SK-N-SH treated with all-trans-retinoic acid at 6 μM for 48 hours (cell line): ENCODE data around the gene GEMIN2.

ENCODE experiments used
- ATAC-seq: fragments of 200-7000 bp; cut with Tn5 transposase; 3 replicates; pipeline ENCODE4 v1.9.1; 2020; ENCODE audit warnings: mild to moderate bottlenecking, moderate library complexity
- ARNTL ChIP-seq: fragments of 450-650 bp; formaldehyde crosslinking; IDR thresholded peaks from 2 replicates; pipeline ENCODE4 v1.5.0; 2020; ENCODE audit warnings: low read depth, mild to moderate bottlenecking, moderate library complexity, borderline replicate concordance
- BACH2 ChIP-seq: fragments of 250-450 bp; sonication (Bioruptor Pico); IDR thresholded peaks from 2 replicates; pipeline ENCODE4 v1.9.0; 2021; ENCODE audit warnings: mild to moderate bottlenecking, borderline replicate concordance
- CREB5 ChIP-seq: fragments of 250-450 bp; sonication (Bioruptor Pico); IDR thresholded peaks from 2 replicates; pipeline ENCODE4 v1.5.1; 2020; ENCODE audit warnings: low read depth, mild to moderate bottlenecking, moderate library complexity
- CSDC2 ChIP-seq: fragments of 250-450 bp; sonication (Bioruptor Pico); IDR thresholded peaks from 2 replicates; pipeline ENCODE4 v1.5.0; 2020; ENCODE audit warnings: mild to moderate bottlenecking, moderate library complexity
- ESRRG ChIP-seq: fragments of 250-450 bp; sonication (Bioruptor Pico); IDR thresholded peaks from 2 replicates; pipeline ENCODE4 v1.6.1; 2021; ENCODE audit warnings: mild to moderate bottlenecking
- GLIS3 ChIP-seq: fragments of 250-450 bp; sonication (Bioruptor Pico); IDR thresholded peaks from 2 replicates; pipeline ENCODE4 v1.5.0; 2020; ENCODE audit warnings: mild to moderate bottlenecking, moderate library complexity
- OSR1 ChIP-seq: fragments of 250-450 bp; sonication (Bioruptor Pico); IDR thresholded peaks from 2 replicates; pipeline ENCODE4 v1.8.0; 2022; ENCODE audit warnings: moderate library complexity, mild to moderate bottlenecking, inconsistent platforms
- PATZ1 ChIP-seq: fragments of 250-450 bp; sonication (Bioruptor Pico); IDR thresholded peaks from 2 replicates; pipeline ENCODE4 v1.8.0; 2020; ENCODE audit warnings: mild to moderate bottlenecking, moderate library complexity, borderline replicate concordance
- PPARA ChIP-seq: fragments of 250-450 bp; sonication (Bioruptor Pico); IDR thresholded peaks from 2 replicates; pipeline ENCODE4 v1.5.0; 2020; ENCODE audit warnings: mild to moderate bottlenecking, borderline replicate concordance
- RARB ChIP-seq: fragments of 250-450 bp; sonication (Bioruptor Pico); IDR thresholded peaks from 2 replicates; pipeline ENCODE4 v1.8.0; 2021; ENCODE audit warnings: mild to moderate bottlenecking, moderate library complexity
- SNAI2 ChIP-seq: fragments of 250-450 bp; sonication (Bioruptor Pico); IDR thresholded peaks from 2 replicates; pipeline ENCODE4 v1.5.0; 2020; ENCODE audit warnings: mild to moderate bottlenecking, moderate library complexity
- TCF4 ChIP-seq: fragments of 250-450 bp; sonication (Bioruptor Pico); IDR thresholded peaks from 2 replicates; pipeline ENCODE4 v1.8.0; 2021; ENCODE audit warnings: mild to moderate bottlenecking, moderate library complexity, borderline replicate concordance
- TOX ChIP-seq: fragments of 250-450 bp; sonication (Bioruptor Pico); IDR thresholded peaks from 2 replicates; pipeline ENCODE4 v1.8.0; 2021; ENCODE audit warnings: mild to moderate bottlenecking, moderate library complexity, borderline replicate concordance
- ZC3H10 ChIP-seq: fragments of 250-450 bp; sonication (Bioruptor Pico); IDR thresholded peaks from 2 replicates; pipeline ENCODE4 v1.5.1; 2021; ENCODE audit warnings: mild to moderate bottlenecking, moderate library complexity
- ZFP3 ChIP-seq: fragments of 250-450 bp; sonication (Bioruptor Pico); IDR thresholded peaks from 2 replicates; pipeline ENCODE4 v1.5.0; 2020; ENCODE audit warnings: mild to moderate bottlenecking, moderate library complexity
- ZFP30 ChIP-seq: fragments of 450-650 bp; formaldehyde crosslinking; IDR thresholded peaks from 2 replicates; pipeline ENCODE4 v1.5.0; 2022; ENCODE audit warnings: mild to moderate bottlenecking, moderate library complexity
- ZNF565 ChIP-seq: fragments of 450-650 bp; formaldehyde crosslinking; conservative IDR thresholded peaks from 2 replicates; pipeline ENCODE4 v1.5.0; 2020; ENCODE audit warnings: low read depth, mild to moderate bottlenecking, moderate library complexity
- ZNF8 ChIP-seq: fragments of 450-650 bp; formaldehyde crosslinking; IDR thresholded peaks from 2 replicates; pipeline ENCODE4 v1.5.0; 2020; ENCODE audit warnings: mild to moderate bottlenecking, moderate library complexity
- TF ChIP-seq, protein P1 (sequence below): fragments of 250-450 bp; sonication (Bioruptor Pico); IDR thresholded peaks from 2 replicates; pipeline ENCODE4 v1.8.0; 2021; ENCODE audit warnings: low read depth, mild to moderate bottlenecking, moderate library complexity, borderline replicate concordance

Gene GEMIN2

DNA sequence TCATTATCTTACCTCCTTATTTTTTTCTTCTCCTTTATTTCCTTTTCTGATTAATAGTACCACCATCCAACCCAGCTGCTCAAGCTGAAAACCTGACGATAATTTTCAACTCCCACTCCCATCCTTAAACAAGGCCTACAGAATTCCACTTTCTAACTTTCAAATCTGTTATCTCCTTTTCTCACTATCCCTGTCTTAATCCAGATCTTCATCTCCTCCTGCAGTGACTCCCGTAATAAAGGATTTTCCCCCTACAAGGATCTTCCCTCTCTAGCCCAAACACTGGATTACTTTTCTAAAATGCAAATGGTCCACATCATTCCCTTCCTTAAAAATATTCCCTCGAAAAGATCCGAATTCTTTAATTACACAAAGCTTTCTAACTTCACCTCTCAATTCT is 54.5 kb downstream of the GEMIN2 start:
- TF ChIP-seq PPARA (CRISPR knock-in tag) (no peak), CREB5 (no peak), ZFP3 (CRISPR knock-in tag) (no peak), BACH2 (CRISPR knock-in tag) (no peak), TCF4 (CRISPR knock-in tag) (no peak), ZNF565 (CRISPR knock-in tag) (no peak), CSDC2 (CRISPR knock-in tag) (no peak), OSR1 (CRISPR knock-in tag) (no peak), ESRRG (no peak), ZFP30 (no peak), ZC3H10 (no peak), RARB (no peak), SNAI2 (CRISPR knock-in tag) (no peak)
- ATAC-seq, result no peak

DNA sequence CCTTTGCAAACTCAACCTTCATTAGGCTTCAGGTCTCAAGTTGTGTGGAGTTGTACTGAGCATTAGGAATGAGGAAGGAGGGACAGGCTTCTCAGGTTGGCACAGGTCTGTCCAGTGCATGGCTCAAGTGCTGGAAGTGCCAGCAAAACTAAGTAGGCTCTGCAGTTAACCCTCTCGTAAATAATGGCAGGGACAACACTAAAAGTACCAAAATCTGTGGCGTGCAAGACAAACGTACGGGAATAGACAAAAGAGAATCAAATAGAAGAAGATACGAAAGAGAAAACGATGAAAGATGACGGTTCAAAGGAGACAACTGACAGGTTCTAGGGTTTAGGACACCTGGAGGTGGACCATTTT is 55.4 kb downstream of the GEMIN2 start:
- ATAC-seq, result peak; percentile 56
- no peak for TF ChIP-seq GLIS3 (CRISPR knock-in tag)
- TF ChIP-seq, protein P1, sequence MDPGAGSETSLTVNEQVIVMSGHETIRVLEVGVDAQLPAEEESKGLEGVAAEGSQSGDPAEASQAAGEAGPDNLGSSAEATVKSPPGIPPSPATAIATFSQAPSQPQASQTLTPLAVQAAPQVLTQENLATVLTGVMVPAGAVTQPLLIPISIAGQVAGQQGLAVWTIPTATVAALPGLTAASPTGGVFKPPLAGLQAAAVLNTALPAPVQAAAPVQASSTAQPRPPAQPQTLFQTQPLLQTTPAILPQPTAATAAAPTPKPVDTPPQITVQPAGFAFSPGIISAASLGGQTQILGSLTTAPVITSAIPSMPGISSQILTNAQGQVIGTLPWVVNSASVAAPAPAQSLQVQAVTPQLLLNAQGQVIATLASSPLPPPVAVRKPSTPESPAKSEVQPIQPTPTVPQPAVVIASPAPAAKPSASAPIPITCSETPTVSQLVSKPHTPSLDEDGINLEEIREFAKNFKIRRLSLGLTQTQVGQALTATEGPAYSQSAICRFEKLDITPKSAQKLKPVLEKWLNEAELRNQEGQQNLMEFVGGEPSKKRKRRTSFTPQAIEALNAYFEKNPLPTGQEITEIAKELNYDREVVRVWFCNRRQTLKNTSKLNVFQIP, result no peak
- TF ChIP-seq TCF4 (CRISPR knock-in tag), result no peak

DNA sequence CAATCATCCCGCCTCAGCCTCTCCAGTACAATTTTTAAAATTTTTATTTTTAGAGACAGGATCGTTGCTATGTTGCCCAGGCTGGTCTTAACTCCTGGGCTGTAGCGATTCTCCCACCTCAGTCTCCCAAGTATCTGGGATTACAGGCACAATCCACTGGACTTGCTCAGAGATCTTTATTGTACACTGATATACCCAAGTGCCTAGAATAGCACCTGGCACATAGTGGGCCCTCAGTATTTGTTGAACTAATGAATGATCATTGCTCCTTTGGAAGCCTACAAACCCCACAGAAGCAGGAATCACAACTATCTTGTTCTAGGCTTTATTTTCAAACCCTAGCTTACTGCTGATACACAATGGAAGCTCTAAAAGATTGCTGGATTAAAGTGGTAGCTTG is 59.1 kb downstream of the GEMIN2 start:
- TF ChIP-seq ARNTL (CRISPR knock-in tag), result no peak
- TF ChIP-seq OSR1 (CRISPR knock-in tag), result no peak
- TF ChIP-seq TCF4 (CRISPR knock-in tag), result no peak
- TF ChIP-seq ZFP30, result no peak
- no peak for TF ChIP-seq CREB5
- no peak for TF ChIP-seq ZFP3 (CRISPR knock-in tag)
- TF ChIP-seq TOX (CRISPR knock-in tag), result no peak
- TF ChIP-seq ESRRG, result no peak
- ATAC-seq, result no peak

DNA sequence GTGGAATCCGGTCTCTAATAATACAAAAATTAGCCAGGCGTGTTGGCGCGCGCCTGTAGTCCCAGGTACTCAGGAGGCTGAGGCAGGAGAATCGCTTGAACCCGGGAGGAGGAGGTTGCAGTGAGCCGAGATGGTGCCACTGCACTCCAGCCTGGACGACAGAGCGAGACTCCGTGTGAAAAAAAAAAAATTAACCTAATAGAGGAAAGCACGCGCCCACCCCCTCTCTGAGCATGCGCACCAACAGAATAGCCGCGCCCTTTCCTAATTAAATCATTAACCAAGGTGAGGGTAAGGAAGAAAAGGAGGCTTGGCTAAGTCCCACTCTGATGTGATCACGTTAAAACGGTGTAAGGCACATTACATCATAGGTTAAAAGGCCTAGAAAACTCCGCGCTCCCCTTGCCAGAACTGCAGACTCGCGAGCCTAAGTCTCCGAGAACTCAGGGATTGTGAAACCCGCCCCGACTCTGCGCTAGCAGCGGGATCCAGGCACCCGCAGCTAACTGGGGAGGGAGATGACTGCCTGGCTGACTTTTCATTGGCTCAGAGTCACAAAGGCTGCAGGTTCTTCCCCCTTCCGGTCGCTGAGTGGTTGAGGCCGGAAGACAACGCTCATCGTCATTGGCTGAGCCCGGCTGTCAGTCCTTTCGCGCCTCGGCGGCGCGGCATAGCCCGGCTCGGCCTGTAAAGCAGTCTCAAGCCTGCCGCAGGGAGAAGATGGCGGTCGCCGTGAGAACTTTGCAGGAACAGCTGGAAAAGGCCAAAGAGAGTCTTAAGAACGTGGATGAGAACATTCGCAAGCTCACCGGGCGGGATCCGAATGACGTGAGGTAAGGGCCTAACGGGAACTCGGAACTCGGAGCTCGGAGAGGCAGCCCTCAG is 60.7 kb downstream of the GEMIN2 start, which contains the start of gene PNN:
Gene PNN (plus strand): TSS at position 695 of the 885 bp plus-strand sequence. CDS start 26 bp downstream, at position 721.
- no peak for TF ChIP-seq ZFP30
- no peak for TF ChIP-seq PATZ1 (CRISPR knock-in tag)
- no peak for TF ChIP-seq OSR1 (CRISPR knock-in tag)
- ATAC-seq, result peak; percentile 95

GRCh38 chr14:39175445-39176262 is 61.5 kb downstream of the GEMIN2 start:
- peak; percentile 9 for ATAC-seq
- TF ChIP-seq ESRRG (no peak), CREB5 (no peak), PPARA (CRISPR knock-in tag) (no peak), ZNF565 (CRISPR knock-in tag) (no peak), BACH2 (CRISPR knock-in tag) (no peak), SNAI2 (CRISPR knock-in tag) (no peak), TCF4 (CRISPR knock-in tag) (no peak), ARNTL (CRISPR knock-in tag) (no peak), RARB (no peak), ZNF8 (CRISPR knock-in tag) (no peak), ZFP3 (CRISPR knock-in tag) (no peak), PATZ1 (CRISPR knock-in tag) (no peak)
- TF ChIP-seq, protein P1, result no peak
